CD14-positive monocyte (primary cell): ENCODE results near the gene CD93. TPM values are rescaled to one million over a fixed set of nuclear protein-coding genes. Genes with fewer than 3 reads are reported as not detected.

Experiments
- DNase-seq, 3 donors: peaks; one replicate each; pipeline ENCODE4 v3.0.0-alpha.2; 2011 to 2022
- H2AFZ ChIP-seq: 2 replicates; pipeline ENCODE4 v1.6.0; 2012; ENCODE audit warnings: mild to moderate bottlenecking, low read depth, low read length, inconsistent platforms; ENCODE audit not compliant: insufficient read depth, poor library complexity, severe bottlenecking
- H3K27ac ChIP-seq, 2 donors: 1 replicate in 1 of 2; 2 replicates in 1 of 2; pipeline ENCODE4 v1.5.1; 2012 to 2013; ENCODE audit warnings: low read length in 2 of 2, control low read depth in 1 of 2, inconsistent platforms in 1 of 2, low read depth in 1 of 2, mild to moderate bottlenecking in 1 of 2
- H3K27me3 ChIP-seq, 2 donors: one replicate each; pipeline versions ENCODE4 v1.6.0 to v1.6.1; 2011 to 2013; ENCODE audit warnings: low read length in 2 of 2; ENCODE audit not compliant: control insufficient read depth in 2 of 2, insufficient read depth in 2 of 2
- H3K36me3 ChIP-seq, 2 donors: replicated peaks in 1 of 2; 1 replicate in 1 of 2; 2 replicates in 1 of 2; pipeline versions ENCODE4 v1.5.1 to v1.6.1; 2012 to 2013; ENCODE audit warnings: low read length in 2 of 2, control low read depth in 1 of 2, inconsistent platforms in 1 of 2, mild to moderate bottlenecking in 1 of 2; ENCODE audit not compliant: insufficient read depth in 2 of 2, control insufficient read depth in 1 of 2
- H3K4me1 ChIP-seq, 2 donors: 1 replicate in 1 of 2; 2 replicates in 1 of 2; pipeline versions ENCODE4 v1.5.1 to v1.6.1; 2012 to 2013; ENCODE audit warnings: low read length in 2 of 2, control low read depth in 1 of 2, inconsistent platforms in 1 of 2, mild to moderate bottlenecking in 1 of 2, moderate library complexity in 1 of 2; ENCODE audit not compliant: insufficient read depth in 2 of 2, control insufficient read depth in 1 of 2
- H3K4me2 ChIP-seq: replicated peaks from 2 replicates; pipeline ENCODE3; 2012; ENCODE audit warnings: low read length, moderate library complexity, mild to moderate bottlenecking; ENCODE audit not compliant: poor library complexity, severe bottlenecking; ENCODE audit errors: extremely low read depth
- H3K4me3 ChIP-seq, 3 experiments: fragments of 200-600 bp in 1 of 3; sonication (generic) in 1 of 3; replicated peaks in 1 of 3; 1 replicate in 2 of 3; 2 replicates in 1 of 3; pipeline ENCODE4 v1.5.1; 2011 to 2013; ENCODE audit warnings: low read length in 3 of 3, mild to moderate bottlenecking in 3 of 3, control low read depth in 2 of 3, low read depth in 2 of 3, inconsistent platforms in 1 of 3, moderate library complexity in 1 of 3
- H3K79me2 ChIP-seq: 2 replicates; pipeline ENCODE4 v1.6.0; 2012; ENCODE audit warnings: mild to moderate bottlenecking, control low read depth, inconsistent platforms, low read length, moderate library complexity; ENCODE audit not compliant: insufficient read depth
- H3K9ac ChIP-seq: 2 replicates; pipeline ENCODE4 v1.6.0; 2017; ENCODE audit warnings: low read length, mild to moderate bottlenecking; ENCODE audit not compliant: insufficient read depth, poor library complexity, severe bottlenecking
- H3K9me3 ChIP-seq, 2 donors: replicated peaks in 1 of 2; 1 replicate in 1 of 2; 2 replicates in 1 of 2; pipeline versions ENCODE4 v1.5.1 to v1.6.1; 2012 to 2013; ENCODE audit warnings: low read length in 2 of 2, control low read depth in 1 of 2; ENCODE audit not compliant: control insufficient read depth in 1 of 2, insufficient read depth in 1 of 2
- H4K20me1 ChIP-seq: 2 replicates; pipeline ENCODE4 v1.6.0; 2012; ENCODE audit warnings: mild to moderate bottlenecking, low read length, control low read depth, moderate library complexity; ENCODE audit not compliant: insufficient read depth
- H3K27ac Mint-ChIP-seq, 7 donors: one replicate each; pipeline ENCODE4 v1.8.0; 2020; ENCODE audit warnings: mild to moderate bottlenecking in 7 of 7, mixed read lengths in 7 of 7, moderate library complexity in 6 of 7, inconsistent platforms in 2 of 7
- H3K27me3 Mint-ChIP-seq, 3 donors: one replicate each; pipeline ENCODE4 v1.8.0; 2021 to 2022; ENCODE audit warnings: low read depth in 3 of 3, mild to moderate bottlenecking in 3 of 3, mixed read lengths in 3 of 3, moderate library complexity in 3 of 3, inconsistent platforms in 1 of 3
- H3K36me3 Mint-ChIP-seq, 2 donors: one replicate each; pipeline ENCODE4 v1.8.0; 2020; ENCODE audit warnings: mixed read lengths in 2 of 2, inconsistent platforms in 1 of 2, mild to moderate bottlenecking in 1 of 2
- H3K4me1 Mint-ChIP-seq: one replicate; pipeline ENCODE4 v1.8.0; 2020; ENCODE audit warnings: mild to moderate bottlenecking, mixed read lengths
- H3K4me3 Mint-ChIP-seq, 2 donors: one replicate each; pipeline ENCODE4 v1.8.0; 2020; ENCODE audit warnings: mild to moderate bottlenecking in 2 of 2, mixed read lengths in 2 of 2, moderate library complexity in 1 of 2
- H3K9me3 Mint-ChIP-seq, 7 donors: one replicate each; pipeline ENCODE4 v1.8.0; 2020 to 2022; ENCODE audit warnings: mixed read lengths in 7 of 7, mild to moderate bottlenecking in 6 of 7, moderate library complexity in 6 of 7, inconsistent platforms in 2 of 7
- WGBS: methylation state at CpG from one replicate; pipeline ENCODE4 v1.1.5; 2013; ENCODE audit warnings: missing lambda C conversion rate; ENCODE audit not compliant: insufficient coverage; 5-methylcytosine and 5-hydroxymethylcytosine counted together
- intact Hi-C, 2 donors: fragments of 100-400 bp; cut with micrococcal nuclease; formaldehyde crosslinking; loops; one replicate each; pipeline versions ENCODE4 v1.15.0 to v1.15.1; 2023
- polyA plus RNA-seq, 3 donors: library from polyadenylated mRNA; depleted of rRNA in 1 of 3; unstranded in 2 of 3; stranded (reverse) in 1 of 3; fragments of 300-500 nt in 2 of 3; fragments of >200 nt in 1 of 3; fragmentation: Illumina TruSeq in 2 of 3; gene quantifications; 1 replicate in 2 of 3; 2 replicates in 1 of 3; pipeline ENCODE4 v1.2.3, GENCODE V29; 2012 to 2021
- TF ChIP-seq, protein P1 (sequence below): fragments of 200-600 bp; IDR thresholded peaks from one replicate; pipeline ENCODE4 v1.8.0; 2022; ENCODE audit warnings: antibody characterized with exemption, mild to moderate bottlenecking

The CD93 gene
- polyA plus RNA-seq, 3 donors, result 26.0 to 170 (median 48.9) TPM

DNA sequence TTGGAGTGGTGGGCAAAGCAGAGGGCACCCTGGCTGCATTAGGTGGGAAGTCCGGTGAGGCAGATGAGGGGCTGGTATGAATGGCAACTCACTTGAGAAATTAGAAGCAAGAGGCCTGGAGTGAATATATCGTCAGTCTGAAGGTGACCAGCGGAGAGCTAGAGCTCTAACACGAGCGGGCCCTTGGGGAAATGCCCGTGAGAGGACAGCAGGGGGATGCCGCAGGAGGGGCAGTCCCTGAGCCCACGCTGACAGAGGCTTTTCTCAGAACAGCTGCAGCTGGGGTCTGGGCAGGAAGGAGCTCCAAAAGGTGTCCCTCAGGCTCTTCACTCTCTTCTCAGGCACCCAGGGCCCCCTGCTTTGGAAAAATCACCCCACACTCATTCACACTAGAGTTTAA, 32.0 kb upstream of the CD93 start:
- peak overlapping the region in 1 of 2 donors; percentile 100 for H3K27ac ChIP-seq

DNA sequence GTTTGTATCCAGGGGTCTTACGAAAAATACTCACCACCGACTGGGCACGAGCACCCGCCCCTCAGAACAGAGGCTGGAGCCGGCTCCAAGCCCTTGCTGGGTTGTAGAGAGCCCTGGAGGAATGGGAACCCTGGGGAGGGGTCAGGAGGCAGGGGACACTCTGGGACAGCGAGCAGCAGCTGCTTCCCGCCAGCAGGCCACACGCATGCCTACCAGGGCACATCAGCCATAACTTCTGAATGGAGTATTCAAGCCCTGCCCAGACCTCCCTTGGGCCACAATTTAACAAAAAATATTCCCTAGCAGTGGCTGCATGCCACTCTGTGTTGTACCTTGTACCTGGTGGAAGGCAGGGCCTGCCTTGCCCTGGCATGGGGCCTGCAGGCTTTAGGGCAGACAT, 31.6 kb upstream of the CD93 start:
- intact Hi-C loops, result loop anchor here (1.0 to 5.0 kb wide), 3 partner anchors 8 to 35 kb away; no protein-coding TSS in a partner anchor
- Histone ChIP-seq H2AFZ (no peak overlapping the region), H3K27ac (peak overlapping the region; percentile 96 to 100), H3K4me3 (no peak overlapping the region), H3K36me3 (no peaks in the 10 kb centered on the region), H3K4me1 (peaks cover 92 to 100% of the 10 kb centered on the region in 2 donors), H4K20me1 (no peaks in the 10 kb centered on the region), H3K9me3 (no peaks in the 10 kb centered on the region), H3K79me2 (no peaks in the 10 kb centered on the region), H3K27me3 (no peaks in the 10 kb centered on the region), H3K4me2 (no peak overlapping the region), H3K9ac (no peak overlapping the region)
- TF ChIP-seq, protein P1, sequence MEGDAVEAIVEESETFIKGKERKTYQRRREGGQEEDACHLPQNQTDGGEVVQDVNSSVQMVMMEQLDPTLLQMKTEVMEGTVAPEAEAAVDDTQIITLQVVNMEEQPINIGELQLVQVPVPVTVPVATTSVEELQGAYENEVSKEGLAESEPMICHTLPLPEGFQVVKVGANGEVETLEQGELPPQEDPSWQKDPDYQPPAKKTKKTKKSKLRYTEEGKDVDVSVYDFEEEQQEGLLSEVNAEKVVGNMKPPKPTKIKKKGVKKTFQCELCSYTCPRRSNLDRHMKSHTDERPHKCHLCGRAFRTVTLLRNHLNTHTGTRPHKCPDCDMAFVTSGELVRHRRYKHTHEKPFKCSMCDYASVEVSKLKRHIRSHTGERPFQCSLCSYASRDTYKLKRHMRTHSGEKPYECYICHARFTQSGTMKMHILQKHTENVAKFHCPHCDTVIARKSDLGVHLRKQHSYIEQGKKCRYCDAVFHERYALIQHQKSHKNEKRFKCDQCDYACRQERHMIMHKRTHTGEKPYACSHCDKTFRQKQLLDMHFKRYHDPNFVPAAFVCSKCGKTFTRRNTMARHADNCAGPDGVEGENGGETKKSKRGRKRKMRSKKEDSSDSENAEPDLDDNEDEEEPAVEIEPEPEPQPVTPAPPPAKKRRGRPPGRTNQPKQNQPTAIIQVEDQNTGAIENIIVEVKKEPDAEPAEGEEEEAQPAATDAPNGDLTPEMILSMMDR, result no peak
- no peak overlapping the region for H3K4me3 Mint-ChIP-seq
- DNase-seq, result no peak
- peaks cover 2 to 14% of the 10 kb centered on the region in 2 donors for H3K36me3 Mint-ChIP-seq
- 91% methylated on average over 4 of the region's 8 CpGs for WGBS
- peaks cover 0 to 3% (median 0%) of the 10 kb centered on the region in 7 donors for H3K9me3 Mint-ChIP-seq
- H3K4me1 Mint-ChIP-seq, result peaks cover 93% of the 10 kb centered on the region
- H3K27me3 Mint-ChIP-seq, result no peaks in the 10 kb centered on the region
- H3K27ac Mint-ChIP-seq, result peak overlapping the region in 6 of 7 donors; percentile 53 to 99 (median 98)

More for the DNA sequence above, 32.0 kb upstream of the CD93 start:
- Mint-ChIP-seq H3K4me1 (peaks cover 91% of the 10 kb centered on the region), H3K27ac (peak overlapping the region in 5 of 7 donors; percentile 53 to 99 (median 87)), H3K9me3 (peaks cover 0 to 3% (median 0%) of the 10 kb centered on the region in 7 donors), H3K27me3 (no peaks in the 10 kb centered on the region), H3K4me3 (no peak overlapping the region), H3K36me3 (peaks cover 2 to 14% of the 10 kb centered on the region in 2 donors)
- Histone ChIP-seq H3K79me2 (no peaks in the 10 kb centered on the region), H4K20me1 (no peaks in the 10 kb centered on the region), H3K9ac (no peak overlapping the region), H3K4me2 (no peak overlapping the region), H2AFZ (no peak overlapping the region), H3K36me3 (no peaks in the 10 kb centered on the region), H3K27me3 (no peaks in the 10 kb centered on the region), H3K4me1 (peaks cover 88 to 100% of the 10 kb centered on the region in 2 donors), H3K4me3 (no peak overlapping the region), H3K9me3 (no peaks in the 10 kb centered on the region)
- intact Hi-C loops, result loop anchor here (5.0 kb wide), 2 partner anchors 34 to 36 kb away; no protein-coding TSS in a partner anchor
- TF ChIP-seq, protein P1, result no peak
- 94% methylated on average over 6 of the region's 8 CpGs for WGBS
- DNase-seq, result no peak
